ENCODE results near the gene RAPGEF5.

DNA sequence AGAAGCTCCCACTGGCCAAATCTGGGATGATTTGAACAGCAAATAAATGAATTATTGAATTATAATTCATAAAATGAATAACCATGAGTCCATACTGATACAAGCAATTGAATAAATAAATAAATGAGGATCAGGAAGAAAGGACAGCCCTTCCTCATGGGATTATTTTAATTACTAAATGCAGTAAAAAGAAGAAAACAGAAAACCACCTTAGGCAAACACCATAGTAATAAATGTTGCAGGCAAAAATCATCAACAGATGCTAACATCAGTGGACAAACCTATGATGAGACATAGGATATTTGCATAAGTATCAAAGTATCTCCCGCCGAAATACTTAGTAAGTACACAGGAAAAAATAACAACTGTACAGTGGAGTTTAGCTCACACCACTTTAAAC is 33.2 kb downstream of the RAPGEF5 start:
- TF ChIP-seq POLR2A (IDR thresholded peaks at IDR 0.05; ENCODE audit: low read length) (no peak), GATA1 (IDR thresholded peaks at IDR 0.05; ENCODE audit: low read depth, low read length) (no peak)

All from erythroblast (primary cell).